ENCODE results near the gene NUP160. TPM values are rescaled to one million over a fixed set of nuclear protein-coding genes. Genes with fewer than 3 reads are reported as not detected.

NUP160 gene
- total and polyA plus RNA-seq, 2 of the 8 experiments (the other 6 are each of a cell fraction or from before 2014, with no cell fraction given): 44.6 to 100 TPM

GRCh38 chr11:47800759-47801158 is 47.4 kb downstream of the NUP160 start:
- no peak overlapping the region for H3K27ac ChIP-seq (ENCODE audit: low read depth, low read length)

More at GRCh38 chr11:47800759-47801158, 47.4 kb downstream of the NUP160 start:
- Histone ChIP-seq H3K9ac (replicated peaks in 1 of 4; ENCODE audit: extremely low read depth in 1 of 4, low read depth in 3 of 4, low read length in 3 of 4) (no peak overlapping the region), H4K91ac (replicated peaks; ENCODE audit: insufficient read length, low read length) (no peak overlapping the region), H3K27me3 (replicated peaks in 1 of 4; ENCODE audit: control insufficient read depth in 3 of 4, extremely low read depth in 1 of 4, insufficient read depth in 3 of 4, low read length in 3 of 4) (no peaks in the 10 kb centered on the region), H3K36me3 (ENCODE audit: control insufficient read depth in 2 of 4, insufficient read depth in 4 of 4, low read length in 3 of 4) (peaks cover 10 to 80% (median 58%) of the 10 kb centered on the region in 4 experiments; a peak in 7 of 8 replicates), H3K79me2 (ENCODE audit: control insufficient read depth in 1 of 2, insufficient read depth in 2 of 2, low read length in 2 of 2) (no peaks in the 10 kb centered on the region), H2BK15ac (ENCODE audit: low read length) (no peak overlapping the region), H4K20me1 (replicated peaks in 1 of 2; ENCODE audit: control insufficient read depth in 1 of 2, insufficient read depth in 2 of 2, low read length in 2 of 2) (no peaks in the 10 kb centered on the region), H2BK120ac (replicated peaks; ENCODE audit: low read depth, low read length) (no peak overlapping the region), H2AK5ac (ENCODE audit: low read depth, low read length) (no peak overlapping the region), H3K23ac (ENCODE audit: insufficient read length) (no peak overlapping the region), H3K14ac (ENCODE audit: insufficient read length) (no peak overlapping the region), H2BK5ac (ENCODE audit: low read depth, low read length) (no peak overlapping the region), H3K4me2 (ENCODE audit: insufficient read depth in 1 of 2, low read depth in 2 of 2, low read length in 2 of 2) (no peak overlapping the region), H3K23me2 (ENCODE audit: low read depth, low read length) (no peaks in the 10 kb centered on the region; the same call in 1 of the 2 replicates), H3K18ac (ENCODE audit: extremely low read depth, low read length) (no peak overlapping the region), H4K5ac (ENCODE audit: insufficient read length, low read depth, low read length) (no peak overlapping the region), H3K56ac (replicated peaks; ENCODE audit: insufficient read length, low read depth, low read length) (no peak overlapping the region), H3K4ac (replicated peaks; ENCODE audit: insufficient read length, low read depth, low read length) (no peak overlapping the region), H2BK12ac (ENCODE audit: low read depth, low read length) (no peak overlapping the region), H3K4me1 (replicated peaks in 1 of 4; ENCODE audit: control insufficient read depth in 3 of 4, insufficient read depth in 4 of 4, low read length in 3 of 4) (no peaks in the 10 kb centered on the region), H4K8ac (ENCODE audit: extremely low read depth, insufficient read depth, low read length) (no peak overlapping the region), H3K79me1 (ENCODE audit: low read depth, low read length) (no peaks in the 10 kb centered on the region), H3K4me3 (ENCODE audit: extremely low read depth in 1 of 4, insufficient read depth in 2 of 4, low read depth in 3 of 4, low read length in 4 of 4) (no peak overlapping the region), H3K9me3 (ENCODE audit: insufficient read depth in 2 of 2, low read depth in 1 of 2, low read length in 1 of 2) (no peaks in the 10 kb centered on the region), H2AFZ (ENCODE audit: low read length) (no peak overlapping the region), H2BK20ac (ENCODE audit: low read length) (no peak overlapping the region)
- FAIRE-seq (no peak), DNase-seq (ENCODE audit: low read depth in 1 of 2, low spot score in 2 of 2) (no peak)
- ChIA-PET CTCF (ENCODE audit: partially characterized antibody) (interaction anchor here (0.8 kb wide), 1 partner anchor 18 kb away, joined by 3 read pairs; no protein-coding TSS in a partner anchor), POLR2A (ENCODE audit: partially characterized antibody) (no interaction called here)
- WGBS, 2 experiments (ENCODE audit: extremely low coverage in 1 of 2, insufficient coverage in 1 of 2, insufficient read length in 1 of 2, insufficient replicate concordance in 2 of 2, low coverage in 1 of 2, low lambda C conversion rate in 2 of 2, missing lambda C conversion rate in 1 of 2): 100% methylated on average over 1 of the region's 1 CpG; no CpG with 5 or more reads in 1 of the 2 experiments
- TF ChIP-seq JUN (IDR thresholded peaks at IDR 0.05; ENCODE audit: low read depth, low read length) (no peak), POU5F1 (IDR thresholded peaks at IDR 0.05; ENCODE audit: low read depth, low read length) (no peak), SAP30 (IDR thresholded peaks at IDR 0.05; ENCODE audit: insufficient read depth, insufficient replicate concordance, low read length) (no peak), USF2 (IDR thresholded peaks at IDR 0.05; ENCODE audit: low read length) (no peak), SIRT6 (IDR thresholded peaks at IDR 0.05; ENCODE audit: low read length) (no peak), TCF12 (IDR thresholded peaks at IDR 0.05; ENCODE audit: low read depth, low read length) (no peak), GTF2F1 (IDR thresholded peaks at IDR 0.05; ENCODE audit: borderline replicate concordance, low read depth, low read length) (no peak), CBX8 (IDR thresholded peaks at IDR 0.05; ENCODE audit: borderline replicate concordance, low read depth, low read length) (no peak), SP2 (IDR thresholded peaks at IDR 0.05; ENCODE audit: low read length) (no peak), SP4 (IDR thresholded peaks at IDR 0.05; ENCODE audit: low read length) (no peak), ASH2L (IDR thresholded peaks at IDR 0.05; ENCODE audit: low read length) (no peak), POLR2AphosphoS5 (IDR thresholded peaks at IDR 0.05; ENCODE audit: low read depth, low read length) (no peak), SIX5 (IDR thresholded peaks at IDR 0.05; ENCODE audit: low read depth, low read length) (no peak)
